Peyer's patch (tissue), 4 donors: ENCODE data around the gene RERE. TPM values are rescaled to one million over a fixed set of nuclear protein-coding genes. Genes with fewer than 3 reads are reported as not detected.

ENCODE experiments used
- DNase-seq, 3 donors: peaks; one replicate each; pipeline ENCODE4 v3.0.0-alpha.2; 2017 to 2019
- H3K27ac ChIP-seq, 4 donors: fragments of 200-600 bp; sonication (generic); one replicate each; pipeline ENCODE4 v1.5.1; 2016 to 2019
- H3K27me3 ChIP-seq, 2 donors: fragments of 200-600 bp; sonication (generic); one replicate each; pipeline ENCODE4 v1.5.1; 2019
- H3K36me3 ChIP-seq, 3 donors: fragments of 200-600 bp; sonication (generic); one replicate each; pipeline ENCODE4 v1.5.1; 2016 to 2019
- H3K4me1 ChIP-seq, 4 donors: fragments of 200-600 bp; sonication (generic); one replicate each; pipeline ENCODE4 v1.5.1; 2016 to 2019
- H3K4me3 ChIP-seq, 4 donors: fragments of 200-600 bp; sonication (generic); 1 replicate in 3 of 4; 2 replicates in 1 of 4; pipeline ENCODE4 v1.5.1; 2016 to 2019; ENCODE audit warnings: mild to moderate bottlenecking in 1 of 4
- H3K9me3 ChIP-seq, 4 donors: fragments of 200-600 bp; sonication (generic); one replicate each; pipeline ENCODE4 v1.5.1; 2016 to 2019; ENCODE audit warnings: mild to moderate bottlenecking in 1 of 4
- POLR2A ChIP-seq, 2 donors: fragments of 450-650 bp; IDR thresholded peaks; one replicate each; pipeline ENCODE4 v1.5.1; 2017; ENCODE audit warnings: antibody characterized with exemption in 2 of 2, mild to moderate bottlenecking in 2 of 2, moderate library complexity in 2 of 2
- total RNA-seq, 4 donors: library from RNA; depleted of rRNA; stranded (reverse); fragments of >200 nt; gene quantifications; one replicate each; pipeline ENCODE4 v1.1.0, GENCODE V29; 2016
- TF ChIP-seq, protein P1 (sequence below), 6 experiments: fragments of 450-650 bp in 4 of 6; fragments of 200-600 bp in 2 of 6; sonication (generic) in 1 of 6; IDR thresholded peaks; one replicate each; pipeline ENCODE4 v1.5.1; 2017 to 2019; ENCODE audit warnings: antibody characterized with exemption in 6 of 6, mild to moderate bottlenecking in 3 of 6, moderate library complexity in 1 of 6

The RERE gene
- total RNA-seq, 4 donors from 2014 or later = 98.5 to 528 (median 110) TPM

DNA sequence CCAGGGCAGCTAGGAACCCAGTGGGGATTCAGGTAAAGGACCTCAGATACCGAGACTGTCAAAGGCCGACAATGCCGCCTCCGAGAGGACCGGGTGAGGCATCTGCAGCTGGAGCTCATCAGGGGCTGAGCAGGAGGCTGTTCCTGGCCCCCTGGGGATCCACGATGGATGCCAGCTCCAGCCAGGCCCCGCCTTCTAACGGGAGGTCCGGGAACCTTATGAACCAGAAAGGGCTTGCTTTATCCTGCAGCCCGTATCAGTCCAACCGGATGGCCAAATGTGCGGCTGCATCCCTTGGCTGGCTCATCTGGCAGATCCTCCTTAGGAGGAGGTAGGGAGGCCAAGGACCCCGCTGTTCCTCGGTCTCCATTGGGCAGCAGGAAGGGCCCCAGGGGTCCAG, 467.5 kb downstream of the RERE start:
- no peak overlapping the region for H3K4me3 ChIP-seq
- no peaks in the 10 kb centered on the region for H3K27me3 ChIP-seq
- TF ChIP-seq, protein P1, sequence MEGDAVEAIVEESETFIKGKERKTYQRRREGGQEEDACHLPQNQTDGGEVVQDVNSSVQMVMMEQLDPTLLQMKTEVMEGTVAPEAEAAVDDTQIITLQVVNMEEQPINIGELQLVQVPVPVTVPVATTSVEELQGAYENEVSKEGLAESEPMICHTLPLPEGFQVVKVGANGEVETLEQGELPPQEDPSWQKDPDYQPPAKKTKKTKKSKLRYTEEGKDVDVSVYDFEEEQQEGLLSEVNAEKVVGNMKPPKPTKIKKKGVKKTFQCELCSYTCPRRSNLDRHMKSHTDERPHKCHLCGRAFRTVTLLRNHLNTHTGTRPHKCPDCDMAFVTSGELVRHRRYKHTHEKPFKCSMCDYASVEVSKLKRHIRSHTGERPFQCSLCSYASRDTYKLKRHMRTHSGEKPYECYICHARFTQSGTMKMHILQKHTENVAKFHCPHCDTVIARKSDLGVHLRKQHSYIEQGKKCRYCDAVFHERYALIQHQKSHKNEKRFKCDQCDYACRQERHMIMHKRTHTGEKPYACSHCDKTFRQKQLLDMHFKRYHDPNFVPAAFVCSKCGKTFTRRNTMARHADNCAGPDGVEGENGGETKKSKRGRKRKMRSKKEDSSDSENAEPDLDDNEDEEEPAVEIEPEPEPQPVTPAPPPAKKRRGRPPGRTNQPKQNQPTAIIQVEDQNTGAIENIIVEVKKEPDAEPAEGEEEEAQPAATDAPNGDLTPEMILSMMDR (IDR thresholded peaks at IDR 0.05) = no peak
- TF ChIP-seq POLR2A (IDR thresholded peaks at IDR 0.05) = no peak
- no peak for DNase-seq
- H3K9me3 ChIP-seq = no peaks in the 10 kb centered on the region
- H3K27ac ChIP-seq = peak overlapping the region in 1 of 4 donors; percentile 12
- H3K4me1 ChIP-seq = peaks cover 0 to 15% (median 0%) of the 10 kb centered on the region in 4 donors
- peaks cover 0 to 19% (median 0%) of the 10 kb centered on the region in 3 donors for H3K36me3 ChIP-seq

DNA sequence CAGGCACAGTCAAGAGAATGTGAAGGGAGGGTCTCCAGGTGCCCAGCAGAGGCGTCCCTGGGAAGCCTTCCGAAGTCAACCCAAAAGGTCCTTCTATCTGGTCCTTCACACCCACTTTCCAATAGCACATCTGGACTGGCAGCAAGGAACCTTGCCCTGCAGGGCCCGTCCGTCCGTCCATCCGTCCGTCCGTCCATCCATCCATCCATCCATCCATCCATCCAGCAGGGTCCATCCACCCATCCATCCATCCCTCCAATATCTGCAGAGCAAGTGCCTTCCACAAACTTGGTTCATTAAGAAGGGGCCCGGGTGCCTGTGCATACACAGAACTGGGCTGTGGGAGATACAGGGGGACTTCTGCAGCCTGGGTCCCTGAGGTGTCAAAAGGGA, 468.0 kb downstream of the RERE start:
- no peaks in the 10 kb centered on the region for H3K27me3 ChIP-seq
- H3K9me3 ChIP-seq = no peaks in the 10 kb centered on the region
- H3K4me1 ChIP-seq = peaks cover 0 to 16% (median 0%) of the 10 kb centered on the region in 4 donors
- TF ChIP-seq, protein P1 (IDR thresholded peaks at IDR 0.05) = no peak
- no peak for TF ChIP-seq POLR2A (IDR thresholded peaks at IDR 0.05)
- H3K4me3 ChIP-seq = no peak overlapping the region
- H3K27ac ChIP-seq = peak overlapping the region in 1 of 4 donors; percentile 12
- H3K36me3 ChIP-seq = peaks cover 0 to 14% (median 0%) of the 10 kb centered on the region in 3 donors
- no peak for DNase-seq

DNA sequence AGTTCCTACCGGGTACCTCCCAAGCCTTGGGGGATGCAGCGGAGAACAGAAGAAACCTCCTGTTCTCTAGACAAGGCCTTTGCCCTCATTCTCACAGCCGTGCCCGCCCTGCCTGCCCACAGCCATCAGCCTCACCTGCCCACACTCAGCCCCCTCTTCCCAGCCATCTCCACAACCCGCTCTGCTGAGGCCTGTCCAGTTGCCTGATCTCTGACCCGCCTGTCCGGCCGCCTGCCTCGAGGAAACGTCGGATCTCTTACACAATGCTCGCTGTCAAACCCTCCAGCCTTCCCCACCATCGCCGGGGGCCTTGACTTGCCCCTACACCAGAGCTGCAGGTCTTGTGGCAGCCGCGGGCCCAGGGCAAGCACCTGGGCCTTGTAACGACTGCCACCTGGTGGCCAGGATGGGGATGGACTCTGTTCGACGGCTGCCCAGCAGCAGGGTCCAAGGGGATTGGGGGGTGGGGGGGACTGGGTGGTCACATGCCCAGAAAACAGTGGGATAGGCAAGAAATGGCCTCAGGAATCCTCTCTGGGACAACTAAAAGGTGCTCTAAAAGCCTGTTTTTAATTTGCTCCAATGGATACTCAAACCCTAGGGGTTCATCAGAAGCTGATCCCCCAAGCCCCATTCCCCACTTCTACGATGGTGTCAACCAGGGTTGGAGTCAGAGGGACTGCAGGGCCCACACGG, 468.5 kb downstream of the RERE start:
- Histone ChIP-seq H3K36me3 (peaks cover 0 to 9% (median 0%) of the 10 kb centered on the region in 3 donors), H3K4me3 (no peak overlapping the region), H3K4me1 (peaks cover 0 to 21% (median 0%) of the 10 kb centered on the region in 4 donors), H3K9me3 (no peaks in the 10 kb centered on the region), H3K27me3 (no peaks in the 10 kb centered on the region), H3K27ac (no peak overlapping the region)
- no peak for TF ChIP-seq POLR2A (IDR thresholded peaks at IDR 0.05)
- TF ChIP-seq, protein P1 (IDR thresholded peaks at IDR 0.05) = peak; percentile 52 to 94 (median 80)
- DNase-seq = peak; percentile 57 to 83 (median 81)

DNA sequence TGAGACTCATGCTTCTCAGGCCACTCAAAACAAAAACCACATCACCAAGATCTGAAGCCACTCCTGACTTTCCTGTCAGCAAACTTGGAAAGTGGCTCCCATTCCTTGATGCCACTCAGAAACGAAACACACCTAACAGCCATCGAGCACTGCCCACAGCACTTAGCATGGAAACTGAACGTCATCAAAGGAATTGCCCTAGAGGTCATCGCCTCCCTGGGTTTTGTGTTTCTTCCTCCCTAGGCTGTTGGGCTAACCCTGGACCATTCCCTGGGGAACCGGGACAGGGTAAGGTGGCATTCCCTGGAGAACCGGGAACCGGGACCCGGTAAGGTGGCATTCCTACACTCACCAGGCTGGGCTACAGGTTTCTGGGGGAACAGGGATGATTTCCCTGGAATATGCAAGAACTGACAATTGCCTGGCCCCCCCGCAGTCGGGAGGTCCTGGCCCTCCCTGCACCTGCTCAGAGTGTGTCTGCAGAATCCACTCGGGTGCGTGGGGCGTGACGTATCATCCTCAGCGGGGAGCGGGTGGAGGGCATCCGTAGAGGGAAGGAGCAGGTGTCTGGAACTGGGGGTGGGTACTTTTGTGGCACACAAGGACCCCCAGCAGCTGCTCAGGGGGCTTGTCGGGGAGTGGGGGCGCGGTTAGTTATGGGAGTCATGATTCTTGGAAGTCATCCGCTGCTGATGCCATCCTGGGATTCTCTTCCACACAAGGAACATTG, 469.2 kb downstream of the RERE start:
- Histone ChIP-seq H3K4me3 (no peak overlapping the region), H3K9me3 (no peaks in the 10 kb centered on the region), H3K36me3 (peaks cover 0 to 2% (median 0%) of the 10 kb centered on the region in 3 donors), H3K27me3 (no peaks in the 10 kb centered on the region), H3K4me1 (peaks cover 0 to 18% (median 0%) of the 10 kb centered on the region in 4 donors), H3K27ac (no peak overlapping the region)
- DNase-seq = no peak
- no peak for TF ChIP-seq POLR2A (IDR thresholded peaks at IDR 0.05)
- TF ChIP-seq, protein P1 (IDR thresholded peaks at IDR 0.05) = no peak

DNA sequence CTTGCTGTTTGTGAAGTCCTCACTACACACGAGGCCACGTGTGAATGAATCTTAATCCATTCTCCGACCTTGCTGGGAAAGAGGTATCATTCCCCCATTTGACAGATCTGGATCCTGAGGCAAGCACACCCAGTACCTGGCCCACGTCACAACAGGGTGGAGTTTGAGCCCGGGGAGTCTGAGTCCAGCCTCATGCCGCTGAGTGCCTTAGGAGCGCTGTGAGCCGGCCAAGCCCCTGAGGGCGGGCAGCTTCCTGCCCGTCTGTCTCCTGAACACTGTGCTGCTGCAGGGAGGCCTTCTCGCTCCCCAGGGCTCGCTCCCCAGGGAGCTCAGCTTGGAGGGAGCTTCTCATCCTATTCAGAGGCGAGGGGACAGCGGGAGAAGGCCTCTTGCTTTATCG, 469.8 kb downstream of the RERE start:
- no peaks in the 10 kb centered on the region for H3K9me3 ChIP-seq
- H3K27me3 ChIP-seq = no peaks in the 10 kb centered on the region
- DNase-seq = no peak
- H3K4me3 ChIP-seq = no peak overlapping the region
- H3K27ac ChIP-seq = no peak overlapping the region
- no peak for TF ChIP-seq POLR2A (IDR thresholded peaks at IDR 0.05)
- TF ChIP-seq, protein P1 (IDR thresholded peaks at IDR 0.05) = no peak
- H3K4me1 ChIP-seq = peaks cover 0 to 16% (median 0%) of the 10 kb centered on the region in 4 donors
- no peaks in the 10 kb centered on the region for H3K36me3 ChIP-seq
